ENCODE results near the gene SF3A1. TPM values are rescaled to one million over a fixed set of nuclear protein-coding genes. Genes with fewer than 3 reads are reported as not detected.

The SF3A1 gene
- total and polyA plus RNA-seq, 2 donors (not counting 1 experiment from before 2014, with no cell fraction given), result 92.1 to 283 TPM

GRCh38 chr22:30324014-30324730, 32.5 kb downstream of the SF3A1 start:
- intact Hi-C loops (cut with micrococcal nuclease), result no loop called here
- ATAC-seq (ENCODE audit: low read depth), result no peak
- Histone ChIP-seq H3K36me3 (replicated peaks in 1 of 2; ENCODE audit: control extremely low read depth in 1 of 2, control insufficient read depth in 1 of 2, extremely low read depth in 1 of 2, insufficient read depth in 2 of 2, low read length in 1 of 2) (peaks cover 0 to 30% of the 10 kb centered on the region in 2 experiments), H3K27me3 (replicated peaks in 1 of 4; ENCODE audit: control extremely low read depth in 1 of 4, control insufficient read depth in 3 of 4, insufficient read depth in 4 of 4, low read length in 3 of 4) (no peaks in the 10 kb centered on the region), H4K20me1 (ENCODE audit: control insufficient read depth, insufficient read depth, low read length, poor library complexity, severe bottlenecking) (peaks cover 69% of the 10 kb centered on the region), H3K79me2 (ENCODE audit: control insufficient read depth, insufficient read depth, low read length) (peaks cover 79% of the 10 kb centered on the region), H3K9ac (ENCODE audit: low read length) (peak overlapping the region; percentile 86), H3K4me1 (ENCODE audit: control insufficient read depth in 2 of 2, insufficient read depth in 2 of 2, low read length in 2 of 2) (peaks cover 31 to 52% of the 10 kb centered on the region in 2 donors), H3K27ac (ENCODE audit: low read length in 2 of 2) (peak overlapping the region in 1 of 2 donors; percentile 38), H3K9me3 (ENCODE audit: control extremely low read depth in 1 of 3, control insufficient read depth in 2 of 3, insufficient read depth in 1 of 3, low read length in 2 of 3) (no peaks in the 10 kb centered on the region), H3K4me2 (replicated peaks; ENCODE audit: low read depth, low read length, poor library complexity, severe bottlenecking) (peak overlapping the region; percentile 97), H3K4me3 (ENCODE audit: control extremely low read depth in 1 of 5, extremely low read depth in 1 of 5, insufficient read depth in 1 of 5, low read depth in 2 of 5, low read length in 4 of 5) (no peak overlapping the region), H2AFZ (ENCODE audit: insufficient read depth, low read depth, low read length, poor library complexity, severe bottlenecking) (no peak overlapping the region)
- Mint-ChIP-seq H3K4me3 (peak overlapping the region; percentile 83), H3K27ac (no peak overlapping the region), H3K9me3 (ENCODE audit: insufficient read depth) (no peaks in the 10 kb centered on the region), H3K4me1 (peaks cover 66% of the 10 kb centered on the region), H3K27me3 (no peaks in the 10 kb centered on the region)
- 17% methylated on average over 1 of the region's 8 CpGs for WGBS (ENCODE audit: insufficient coverage)
- ChIA-PET POLR2A (interaction anchor here (5.7 kb wide), 1 partner anchor 35 kb away, joined by 64 read pairs; the partner anchor contains the start of gene CASTOR1), CTCF (interaction anchor here (0.6 to 5.3 kb wide), 4 partner anchors 35 to 1549 kb away, joined by 3 to 31 read pairs (median 4); partner anchors contain the start of genes CASTOR1 and RNF215)
- TF ChIP-seq CTCF (IDR thresholded peaks at IDR 0.05), result no peak
- TF ChIP-seq EZH2 (IDR thresholded peaks at IDR 0.05; ENCODE audit: borderline replicate concordance, insufficient read depth, low read depth, low read length, poor library complexity, severe bottlenecking), result no peak
- DNase-seq, result no peak

- Mint-ChIP-seq H3K4me1 (peaks cover 75% of the 10 kb centered on the region), H3K4me3 (no peak overlapping the region), H3K27me3 (no peaks in the 10 kb centered on the region), H3K27ac (no peak overlapping the region), H3K9me3 (ENCODE audit: insufficient read depth) (no peaks in the 10 kb centered on the region)
- ATAC-seq (ENCODE audit: low read depth), result no peak
- no peak for TF ChIP-seq EZH2 (IDR thresholded peaks at IDR 0.05; ENCODE audit: borderline replicate concordance, insufficient read depth, low read depth, low read length, poor library complexity, severe bottlenecking)
- no peak for TF ChIP-seq CTCF (IDR thresholded peaks at IDR 0.05)
- peaks cover 88% of the 10 kb centered on the region for H3K79me2 ChIP-seq (ENCODE audit: control insufficient read depth, insufficient read depth, low read length)
- H3K27me3 ChIP-seq (replicated peaks in 1 of 4; ENCODE audit: control extremely low read depth in 1 of 4, control insufficient read depth in 3 of 4, insufficient read depth in 4 of 4, low read length in 3 of 4), result no peaks in the 10 kb centered on the region
- CTCF ChIA-PET, result interaction anchor here (1.3 to 5.3 kb wide), 2 partner anchors 13 to 34 kb away, joined by 5 to 31 read pairs; partner anchors contain the start of gene CASTOR1
- H3K4me1 ChIP-seq (ENCODE audit: control insufficient read depth in 2 of 2, insufficient read depth in 2 of 2, low read length in 2 of 2), result peaks cover 36 to 59% of the 10 kb centered on the region in 2 donors
- no peak overlapping the region for H3K4me2 ChIP-seq (replicated peaks; ENCODE audit: low read depth, low read length, poor library complexity, severe bottlenecking)
- no peak for DNase-seq
- no peaks in the 10 kb centered on the region for H3K9me3 ChIP-seq (ENCODE audit: control extremely low read depth in 1 of 3, control insufficient read depth in 2 of 3, insufficient read depth in 1 of 3, low read length in 2 of 3)
- H3K9ac ChIP-seq (ENCODE audit: low read length), result no peak overlapping the region
- intact Hi-C loops (cut with micrococcal nuclease), result no loop called here
- POLR2A ChIA-PET, result interaction anchor here (0.8 to 5.7 kb wide), 2 partner anchors 34 to 101 kb away, joined by 3 to 64 read pairs; partner anchors contain the start of gene CASTOR1
- 80% methylated on average over 1 of the region's 3 CpGs for WGBS (ENCODE audit: insufficient coverage)
- H3K4me3 ChIP-seq (ENCODE audit: control extremely low read depth in 1 of 5, extremely low read depth in 1 of 5, insufficient read depth in 1 of 5, low read depth in 2 of 5, low read length in 4 of 5), result no peak overlapping the region
- no peak overlapping the region for H2AFZ ChIP-seq (ENCODE audit: insufficient read depth, low read depth, low read length, poor library complexity, severe bottlenecking)
- H3K27ac ChIP-seq (ENCODE audit: low read length in 2 of 2), result no peak overlapping the region
- peaks cover 0 to 28% of the 10 kb centered on the region in 2 experiments for H3K36me3 ChIP-seq (replicated peaks in 1 of 2; ENCODE audit: control extremely low read depth in 1 of 2, control insufficient read depth in 1 of 2, extremely low read depth in 1 of 2, insufficient read depth in 2 of 2, low read length in 1 of 2)
- peaks cover 75% of the 10 kb centered on the region for H4K20me1 ChIP-seq (ENCODE audit: control insufficient read depth, insufficient read depth, low read length, poor library complexity, severe bottlenecking)
These were observed 33.4 kb downstream of the SF3A1 start for GRCh38 chr22:30323246-30323645.

Measured in B cell (primary cell).